HCEC 1CT (cell line): ENCODE data around the gene TOX3.

Experiments used
- DNase-seq: peaks from one replicate; pipeline ENCODE4 v3.0.0-alpha.2; 2017

TOX3 gene

DNA sequence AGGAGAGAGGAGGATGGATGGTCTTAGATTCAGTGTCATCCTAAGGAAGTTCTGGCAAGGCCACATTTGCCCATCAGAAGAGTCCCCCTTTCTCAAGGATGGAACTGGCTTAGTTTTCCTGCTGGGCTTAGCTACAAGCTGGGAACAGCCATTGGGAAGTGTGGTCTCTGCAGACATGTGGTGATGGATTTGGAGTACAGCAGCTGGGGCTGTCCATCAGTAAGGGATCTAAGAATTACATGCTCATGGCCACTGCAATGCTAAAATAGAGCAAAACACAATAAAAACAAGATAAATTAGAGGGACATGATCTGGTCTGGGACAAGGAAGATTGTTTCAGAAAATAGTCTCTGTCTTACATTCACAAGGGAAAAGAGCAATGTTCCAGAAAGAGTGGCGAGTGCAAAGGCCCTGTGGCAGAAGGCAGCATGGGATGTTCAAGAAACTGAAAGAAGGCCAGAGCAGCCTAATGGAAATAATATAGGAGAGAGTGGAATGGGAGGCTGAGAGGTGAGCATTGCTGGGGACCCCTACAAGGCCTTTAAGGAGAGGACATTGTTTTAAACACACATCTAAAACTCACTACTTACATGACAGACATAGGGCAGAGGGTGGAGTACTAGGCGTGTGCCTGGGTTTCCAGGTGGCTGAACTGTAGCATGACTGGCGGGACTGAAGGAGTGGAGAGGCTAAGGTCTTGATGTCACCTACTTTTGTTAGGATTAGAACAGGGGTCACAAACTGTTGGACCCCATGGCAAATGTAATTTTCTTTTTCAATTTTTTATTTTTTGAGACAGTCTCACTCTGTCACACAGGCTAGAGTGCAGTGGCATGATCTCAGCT is 17.0 kb upstream of the TOX3 start:
- DNase-seq = no peak

DNA sequence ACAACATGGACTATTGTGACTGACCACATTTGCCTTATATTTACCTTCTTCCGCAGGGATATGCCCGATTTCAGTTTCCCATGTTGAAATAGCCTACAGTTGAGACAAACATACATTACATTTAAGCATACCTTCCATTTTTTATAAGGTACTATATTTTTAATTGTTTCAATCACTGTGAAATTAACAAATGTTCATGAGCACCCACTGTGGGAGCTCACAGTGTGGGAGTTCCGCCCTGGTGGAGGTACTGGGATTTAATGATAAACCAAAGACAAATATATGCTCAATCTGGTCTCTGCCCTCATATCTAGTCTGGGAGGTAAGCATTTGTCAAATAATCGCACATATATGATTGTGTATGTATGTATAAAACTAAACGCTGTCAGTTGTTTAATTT is 15.8 kb upstream of the TOX3 start:
- DNase-seq = no peak

DNA sequence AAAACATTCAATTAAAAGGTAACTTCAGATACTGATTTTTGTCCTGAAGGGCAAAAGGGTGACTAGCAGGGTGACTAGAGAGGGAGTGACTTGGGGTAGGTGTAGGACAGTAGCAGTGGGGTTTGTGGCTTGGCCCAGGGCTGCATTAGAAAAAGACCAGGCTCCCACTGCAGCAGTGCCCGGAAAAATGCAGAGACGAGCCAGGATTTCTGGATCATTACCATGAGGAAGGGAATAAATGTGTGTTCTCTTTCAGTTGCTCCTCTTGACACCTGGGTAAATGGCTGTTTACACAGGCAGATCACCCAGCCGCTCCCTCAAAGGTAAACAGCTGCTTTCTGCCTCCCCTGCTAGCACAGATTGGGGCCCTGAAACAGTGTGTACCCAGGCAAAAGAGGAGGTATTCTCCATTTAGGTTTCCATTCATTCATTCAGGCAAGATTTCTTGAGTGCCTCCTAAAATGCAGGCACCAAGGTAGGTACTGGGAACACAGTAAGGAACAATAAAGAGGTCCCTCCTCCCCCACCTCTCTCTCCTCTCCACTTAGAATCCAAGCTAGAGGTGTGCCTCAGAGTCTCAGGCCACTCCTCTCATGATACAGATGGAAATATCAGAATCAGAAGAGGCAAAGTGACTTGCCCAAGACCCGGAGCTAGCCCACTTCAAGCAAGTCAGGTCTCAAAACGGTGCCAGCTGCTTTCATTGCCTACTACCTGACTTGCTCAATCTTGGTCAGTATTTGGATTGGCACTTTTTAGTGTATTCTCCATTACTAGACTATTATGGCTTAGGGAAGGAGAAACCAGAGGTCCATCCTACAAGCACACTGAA is 15.2 kb upstream of the TOX3 start:
- no peak for DNase-seq

DNA sequence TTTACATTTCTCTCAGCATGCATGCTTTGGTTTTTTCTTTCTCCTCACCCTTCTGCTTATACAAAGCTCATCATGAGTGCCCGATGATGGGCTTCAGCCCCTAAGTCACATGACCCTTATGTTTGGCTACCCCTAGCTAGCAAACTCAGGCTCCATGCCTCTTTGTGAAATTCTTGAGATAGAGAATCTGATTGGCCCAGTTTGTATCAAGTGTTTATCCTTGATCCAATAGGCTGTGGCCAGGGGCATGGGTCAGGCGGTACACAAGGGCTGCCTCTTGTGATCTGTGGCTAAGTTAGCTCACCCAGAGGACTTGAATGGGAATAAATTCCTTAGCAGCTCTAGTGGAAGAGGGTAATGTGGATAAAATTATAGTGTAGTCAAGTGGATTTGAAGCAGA is 11.5 kb upstream of the TOX3 start:
- no peak for DNase-seq

DNA sequence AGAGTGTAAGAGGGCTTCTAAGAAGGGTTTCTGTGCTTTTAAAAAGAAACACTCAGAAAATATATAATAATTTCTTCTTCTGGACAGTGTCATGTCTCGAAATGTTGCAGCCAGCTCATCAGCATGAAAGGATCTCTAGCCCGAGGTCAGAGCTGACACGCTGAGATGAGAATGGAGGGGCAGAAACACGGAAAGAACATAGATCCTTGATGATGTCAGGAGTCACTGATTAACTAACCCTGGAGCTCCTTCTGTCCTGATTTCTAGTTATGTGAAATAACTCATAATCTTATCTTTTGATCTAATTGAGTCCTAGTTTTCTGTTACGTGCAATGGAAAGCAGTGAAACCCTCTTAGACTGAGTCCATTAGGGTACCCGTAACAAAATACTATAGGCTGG is 10.3 kb upstream of the TOX3 start:
- no peak for DNase-seq

DNA sequence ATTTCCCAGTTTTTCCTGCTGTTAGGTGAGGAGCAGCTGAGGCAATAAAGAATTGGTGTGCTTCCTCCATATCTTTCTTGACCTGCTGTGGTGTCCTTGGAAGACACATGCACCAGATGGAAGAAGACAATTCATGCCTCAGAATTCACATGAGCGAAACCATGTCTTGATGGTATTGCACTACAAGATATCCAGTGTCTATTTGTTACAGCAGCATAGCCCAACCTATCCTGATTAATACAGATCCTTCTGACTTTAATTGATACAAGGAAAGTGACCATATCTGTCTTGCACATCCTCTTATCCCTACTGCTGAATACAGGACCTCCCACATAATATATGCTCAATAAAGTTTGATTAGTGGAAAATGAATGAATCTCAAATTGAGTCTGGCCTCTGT is 9.1 kb upstream of the TOX3 start:
- DNase-seq = no peak

DNA sequence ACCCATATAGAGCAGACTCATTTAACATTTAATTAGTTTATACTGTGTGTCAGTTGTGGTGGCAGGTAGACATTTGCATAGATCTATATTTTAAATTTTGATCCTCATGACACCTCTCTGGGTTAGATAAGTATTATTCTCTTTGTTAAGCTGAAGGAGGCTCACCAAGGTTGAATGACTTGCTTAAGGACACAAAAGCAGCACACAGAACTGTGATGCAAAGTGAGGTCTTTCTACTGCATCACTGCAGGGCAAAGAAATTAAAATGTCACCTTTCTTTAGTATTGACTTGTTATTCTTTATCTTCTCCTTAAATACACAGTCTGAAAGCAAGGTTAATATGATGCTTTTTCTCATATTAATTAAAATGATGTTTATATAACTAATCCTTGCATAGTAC is 8.6 kb upstream of the TOX3 start:
- DNase-seq = no peak

DNA sequence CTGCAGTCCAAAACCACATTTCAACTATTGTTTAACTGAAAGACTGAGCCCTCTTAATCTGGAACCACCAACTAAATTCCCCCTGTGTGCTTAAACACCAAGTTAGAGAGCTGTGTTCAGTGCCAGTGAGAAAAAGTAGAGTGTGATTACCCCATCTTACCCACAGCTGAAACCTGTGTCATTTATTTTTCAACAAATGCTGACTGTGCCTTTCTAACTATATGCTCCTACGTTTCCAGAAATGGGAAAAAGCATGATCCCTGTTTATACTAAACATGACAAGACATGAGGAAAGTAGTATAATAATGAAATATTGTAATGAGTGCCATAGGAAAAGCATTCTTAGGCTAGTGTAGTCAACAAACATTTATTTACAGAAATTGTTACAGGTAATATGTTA is 7.4 kb upstream of the TOX3 start:
- no peak for DNase-seq

DNA sequence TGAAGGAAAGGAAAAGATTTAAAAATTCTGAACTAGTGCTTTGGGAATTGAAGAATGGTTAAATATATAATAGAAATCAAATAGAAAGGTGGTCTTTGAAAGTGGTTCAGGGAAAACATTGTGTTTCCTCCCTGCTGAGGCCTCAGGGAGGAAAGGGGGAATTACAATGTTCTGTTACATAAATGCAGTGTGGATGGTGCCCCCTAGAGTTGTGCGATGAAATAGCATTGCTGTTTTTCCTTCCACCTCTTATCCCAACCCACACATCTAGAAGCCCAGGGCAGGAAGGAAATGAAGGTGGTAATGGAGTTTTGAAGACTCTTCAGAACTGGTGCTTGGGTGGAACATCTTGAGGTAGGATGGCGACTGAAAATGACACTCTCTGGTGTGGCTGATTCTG is 6.4 kb upstream of the TOX3 start:
- no peak for DNase-seq

DNA sequence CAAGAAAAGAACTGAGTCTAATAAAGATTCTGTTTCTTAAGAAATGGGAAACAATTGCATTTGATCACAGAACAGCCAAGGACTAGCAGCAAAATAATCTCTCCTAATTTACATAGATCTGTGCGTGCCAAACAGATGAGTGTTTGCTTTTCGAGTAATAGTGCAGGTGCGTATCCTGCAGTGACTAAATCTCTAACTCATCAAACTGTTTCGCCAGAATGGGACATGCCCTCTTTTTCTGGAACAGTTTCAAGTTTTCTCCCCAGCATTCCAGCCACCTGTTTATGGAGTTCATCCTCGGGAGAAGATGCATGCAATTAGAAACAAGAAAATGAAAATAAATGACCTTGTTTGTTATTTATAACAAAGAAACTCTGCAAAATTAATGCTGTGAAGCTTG is 5.7 kb upstream of the TOX3 start:
- DNase-seq = no peak

DNA sequence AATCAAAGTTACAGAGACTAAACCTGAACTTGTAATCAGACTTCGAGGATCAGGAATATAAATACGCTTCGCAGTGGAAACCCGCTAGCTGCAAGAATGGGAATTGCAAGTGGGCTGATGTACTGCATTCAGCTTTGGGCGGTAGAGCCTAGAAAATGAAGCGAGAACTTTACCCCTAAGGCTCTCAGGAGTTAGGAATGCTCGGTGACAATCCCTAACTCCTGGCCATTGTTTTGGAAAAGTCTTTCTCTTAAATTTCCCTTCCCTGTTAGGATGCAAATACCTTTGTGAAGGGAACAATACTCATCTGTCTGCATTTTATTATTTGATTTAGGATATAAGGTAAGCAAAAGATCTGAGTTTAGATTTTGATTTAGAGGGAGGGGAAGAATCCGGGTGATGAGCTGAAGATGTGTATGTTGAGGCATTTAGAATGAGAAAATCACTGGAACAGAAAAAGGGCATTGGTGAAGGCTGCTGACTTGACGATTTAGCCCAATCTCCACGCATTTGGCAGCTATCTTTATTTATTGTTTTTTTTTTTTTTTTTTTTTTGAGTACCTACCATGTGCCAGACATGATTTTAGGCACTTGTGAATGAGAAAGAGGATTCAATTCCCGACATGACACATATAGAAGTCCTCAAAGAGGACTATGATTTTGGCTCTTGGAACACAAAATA is 2.2 kb upstream of the TOX3 start:
- no peak for DNase-seq

DNA sequence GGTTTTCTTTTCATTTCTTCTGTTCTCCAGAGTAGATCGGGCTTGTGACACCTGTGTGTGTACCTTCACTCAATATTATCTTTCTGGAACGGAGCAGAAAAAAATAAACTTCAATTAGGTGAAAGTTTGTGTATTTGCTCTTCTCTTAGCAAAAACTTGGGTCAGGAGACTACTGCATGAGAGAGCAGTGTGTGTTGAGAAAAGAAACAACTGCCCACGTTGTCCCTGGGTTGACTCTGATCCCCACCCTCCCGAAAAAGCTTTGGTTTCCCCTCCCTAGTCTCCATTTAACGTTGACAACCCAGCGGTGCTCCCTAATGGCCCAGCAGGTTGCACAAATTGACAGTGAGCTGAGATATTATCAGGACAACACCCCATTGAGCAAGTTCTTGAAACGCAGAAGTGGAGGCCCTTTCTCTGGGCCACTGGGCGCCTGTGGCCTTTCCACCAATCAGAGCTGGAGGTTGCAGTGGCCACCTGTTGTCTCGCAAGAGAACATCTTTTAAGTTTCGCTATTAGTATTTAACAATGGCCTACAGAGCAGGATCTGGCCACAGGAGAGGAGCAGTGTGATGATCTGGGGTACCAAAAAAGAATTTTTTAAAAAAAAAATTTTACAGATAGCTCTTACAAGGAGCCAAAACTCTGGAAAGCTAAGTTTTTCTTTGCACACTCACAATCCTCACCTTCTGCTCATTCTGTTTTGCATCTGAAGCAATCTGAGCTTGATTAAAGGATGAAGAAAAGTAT is 1.5 kb upstream of the TOX3 start:
- no peak for DNase-seq

DNA sequence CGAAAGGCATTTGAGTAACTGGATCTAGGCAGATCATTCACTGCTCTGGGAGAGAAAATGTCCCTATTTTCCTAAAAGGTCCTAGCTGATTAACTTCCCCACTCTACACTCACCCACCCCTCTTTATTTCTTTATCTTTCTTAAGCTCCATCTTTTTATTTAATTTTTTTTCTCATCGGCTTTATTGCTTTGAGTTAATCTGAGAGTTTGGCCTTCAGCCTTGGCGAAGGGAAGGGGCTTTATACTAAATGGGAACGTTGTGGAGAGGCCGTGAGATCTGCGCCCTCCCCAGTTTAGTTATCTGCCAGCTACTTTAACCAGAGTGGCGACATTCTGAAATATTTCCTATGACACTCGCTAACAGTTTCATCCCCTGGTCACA is 882 bp upstream of the TOX3 start:
- no peak for DNase-seq

DNA sequence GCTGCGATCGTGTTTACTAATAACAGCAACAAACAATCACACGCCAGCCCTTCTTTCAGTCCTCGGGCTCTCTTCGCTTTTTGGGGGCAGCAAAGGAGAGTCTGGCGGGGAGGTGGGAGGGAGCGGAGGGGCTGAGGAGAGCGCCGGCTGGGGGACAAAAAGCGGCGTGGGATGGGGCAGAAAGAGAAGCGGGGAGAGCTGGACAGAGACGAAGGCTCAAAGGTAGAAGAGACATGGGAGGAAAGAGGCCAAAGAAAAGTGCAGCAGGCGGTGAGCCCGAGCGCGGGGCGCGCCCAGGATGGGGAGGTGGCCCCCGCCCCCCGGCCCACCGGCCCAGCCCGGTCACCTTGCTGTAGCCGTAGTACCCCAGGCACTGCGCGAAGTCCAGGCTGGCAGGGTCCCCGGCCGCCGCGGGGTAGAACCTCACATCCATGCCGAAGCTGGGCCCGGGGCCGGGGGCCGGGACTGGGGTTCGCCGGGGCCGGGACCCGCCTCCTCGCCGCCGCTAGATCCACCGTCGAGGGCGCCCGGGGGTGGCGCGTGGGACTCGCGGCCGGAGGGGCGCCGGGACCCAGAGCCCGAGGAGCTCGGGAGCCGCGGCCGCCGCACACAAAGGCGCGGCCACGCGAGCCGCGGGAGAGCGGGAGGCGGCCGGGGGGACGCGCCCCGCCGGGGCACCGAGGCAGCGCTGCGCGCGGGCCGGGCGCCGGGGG is 496 bp downstream of the TOX3 start:
- DNase-seq = no peak

DNA sequence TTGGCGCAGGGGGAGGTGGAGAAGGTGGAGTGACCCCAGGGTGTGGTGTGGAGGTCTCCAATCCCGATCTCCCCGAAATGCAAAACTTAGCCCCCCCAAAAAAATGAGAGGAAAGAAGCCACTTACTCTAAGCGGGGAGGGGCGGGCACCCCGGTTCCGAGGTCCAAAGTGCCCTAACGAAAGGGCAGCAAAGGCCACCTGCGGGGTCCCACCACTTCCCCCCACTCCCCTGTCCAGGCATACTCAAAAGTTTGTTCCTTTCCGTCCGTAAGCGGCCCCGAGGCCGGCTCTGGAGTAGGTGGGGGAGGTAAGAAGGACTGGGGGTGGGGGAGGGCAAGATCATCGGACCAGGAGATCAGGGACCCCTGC is 1.1 kb downstream of the TOX3 start:
- no peak for DNase-seq

DNA sequence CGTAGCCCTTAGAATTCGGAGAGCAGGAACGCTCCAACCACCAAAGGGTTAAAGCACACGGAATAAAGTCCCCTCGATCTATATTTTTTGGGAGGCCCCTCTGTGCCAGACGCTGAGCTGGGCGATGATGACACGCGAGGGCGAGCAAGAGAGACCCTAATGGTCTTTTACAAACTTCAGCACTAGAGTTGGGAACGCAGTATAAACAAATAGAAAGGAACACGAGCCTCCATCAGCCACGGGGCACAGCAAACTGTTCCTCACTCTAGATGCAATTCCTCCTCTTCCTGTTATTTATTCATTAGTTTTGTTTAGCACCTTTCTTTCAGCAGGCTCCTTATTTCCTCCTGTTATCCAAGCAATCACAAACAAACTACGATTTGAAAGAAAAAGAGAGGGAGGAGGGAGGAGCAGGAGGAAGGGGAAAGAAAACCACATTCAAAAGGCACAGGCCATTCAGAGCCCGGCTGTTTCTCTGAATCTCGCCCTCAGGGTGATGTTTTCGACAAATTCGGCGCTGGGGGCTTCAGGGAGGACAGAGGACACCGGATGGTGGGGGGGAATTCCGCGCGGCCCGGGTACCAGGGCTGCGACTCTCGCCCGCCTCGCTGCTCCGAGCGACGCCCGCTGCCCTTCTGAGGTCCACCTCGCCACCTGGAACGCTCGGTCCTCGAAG is 1.6 kb downstream of the TOX3 start:
- no peak for DNase-seq

DNA sequence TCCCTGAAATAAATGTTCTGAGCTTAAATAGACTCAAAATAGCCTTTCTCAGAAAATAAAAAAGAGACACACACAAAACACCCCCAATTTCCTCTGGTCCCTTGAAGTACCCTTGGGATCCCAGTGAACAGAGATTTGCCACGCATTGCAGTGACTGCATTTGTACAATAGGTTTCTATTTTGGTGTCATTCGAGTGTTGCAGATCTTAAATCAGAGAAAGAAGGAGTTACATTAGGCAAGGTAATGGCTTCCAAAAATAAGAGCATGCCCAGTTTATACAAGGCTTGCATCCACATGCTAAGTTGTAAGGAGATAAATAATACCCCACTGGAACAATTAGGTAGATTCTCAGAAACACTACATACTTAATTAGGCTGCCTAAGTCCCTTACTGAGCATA is 2.2 kb downstream of the TOX3 start:
- no peak for DNase-seq

DNA sequence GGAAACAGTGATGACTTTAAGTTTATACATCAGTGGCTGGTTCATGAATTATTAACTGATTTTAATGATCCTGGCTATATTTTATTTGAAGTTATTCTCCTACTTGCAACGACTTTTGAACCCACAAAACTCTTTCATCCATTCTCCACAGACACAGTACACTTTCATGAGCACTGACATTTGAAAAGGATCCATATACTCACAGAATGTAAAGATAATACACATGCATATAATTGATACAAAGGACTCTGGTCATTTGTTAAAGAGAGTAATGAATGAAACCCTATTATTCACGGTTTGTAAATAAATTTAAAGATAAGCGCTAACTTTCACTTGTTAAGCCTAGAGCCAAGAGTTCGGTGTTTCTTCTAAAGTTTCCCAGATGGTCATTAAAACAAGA is 3.3 kb downstream of the TOX3 start:
- no peak for DNase-seq

DNA sequence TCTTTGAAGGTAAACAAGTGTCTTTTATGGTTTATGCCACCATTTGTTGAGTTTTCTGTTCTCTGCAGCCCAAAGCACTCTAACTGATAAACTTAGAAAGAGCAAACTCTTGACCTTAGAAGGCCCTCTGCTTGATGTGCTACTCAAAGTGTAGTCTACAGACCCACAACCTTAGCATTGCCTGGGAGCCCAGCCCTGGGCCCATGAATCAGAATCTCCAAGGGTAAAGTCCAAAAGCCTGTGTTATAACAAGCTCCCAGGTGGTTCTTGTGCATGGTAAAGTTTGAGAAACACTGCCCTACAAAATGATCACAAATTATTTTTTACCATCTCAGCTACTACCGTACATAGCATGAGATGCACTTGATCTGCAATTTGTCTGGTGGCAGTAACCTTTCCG is 6.0 kb downstream of the TOX3 start:
- DNase-seq = no peak

DNA sequence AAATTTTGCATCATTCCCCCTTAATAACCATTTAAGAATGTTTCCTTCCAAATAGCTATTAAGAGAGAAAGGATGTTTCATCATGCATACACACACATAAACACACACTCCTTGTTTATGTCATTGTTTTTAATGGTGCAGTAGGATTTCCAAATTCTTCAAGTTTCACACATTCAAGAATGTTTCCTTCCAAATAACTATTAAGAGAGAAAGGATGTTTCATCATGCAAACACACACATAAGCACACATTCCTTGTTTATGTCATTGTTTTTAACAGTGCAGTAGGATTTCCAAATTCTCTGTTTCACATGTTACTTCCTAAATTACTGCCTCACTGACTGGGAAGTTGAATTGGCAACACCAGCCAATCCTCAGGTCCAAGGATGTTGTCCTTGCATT is 7.8 kb downstream of the TOX3 start:
- DNase-seq = no peak

DNA sequence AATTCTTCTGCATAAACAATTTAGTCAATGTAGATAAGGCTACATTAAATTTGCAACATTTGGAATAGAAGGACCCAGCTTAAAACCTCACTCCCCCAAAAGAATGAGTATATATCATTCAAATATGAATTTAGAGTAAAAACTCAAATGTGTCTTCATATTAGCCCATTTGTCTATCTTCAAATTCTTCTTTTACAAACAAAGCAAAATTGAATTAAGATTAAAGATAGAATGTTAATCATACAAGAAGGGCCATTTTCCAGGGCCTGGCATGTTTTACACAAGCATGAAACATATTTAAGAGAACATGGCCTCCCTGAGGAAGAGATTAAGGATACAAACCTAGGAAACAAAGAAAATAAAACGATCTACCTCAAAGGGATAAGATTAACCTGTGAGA is 8.4 kb downstream of the TOX3 start:
- no peak for DNase-seq

DNA sequence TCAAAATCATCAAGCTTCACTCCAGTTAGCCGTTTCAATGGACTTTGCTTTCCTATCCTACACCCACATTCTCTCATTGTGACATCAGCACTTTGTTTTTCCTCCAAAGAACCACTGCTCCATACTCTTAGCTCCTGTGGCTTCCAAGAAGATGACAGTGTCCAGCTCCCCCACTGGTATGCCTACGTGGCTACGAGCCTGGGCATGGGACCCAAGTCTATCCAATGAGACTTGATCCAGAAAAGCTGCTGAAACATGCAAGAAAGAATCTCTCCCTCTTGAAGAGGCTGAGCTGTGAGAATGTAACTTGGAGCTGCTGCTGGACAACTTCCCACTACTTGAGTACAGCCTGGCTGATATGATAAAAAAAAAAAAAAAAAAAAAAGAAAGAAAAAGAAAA is 9.4 kb downstream of the TOX3 start:
- no peak for DNase-seq
